Activated CD8-positive, alpha-beta memory T cell treated with anti-CD3 and anti-CD28 coated beads, Interleukin-2, amount 50 U/mL, for 1 hour (primary cell): ENCODE results near the gene C2orf66.

Source experiments
- DNase-seq: peaks from one replicate; pipeline ENCODE4 v3.0.0-alpha.2; 2020; ENCODE audit errors: extremely low read depth

The C2orf66 gene

GRCh38 chr2:196809260-196809659 lies at the start of gene C2orf66:
C2orf66 (minus strand) TSS chr2:196809355; CDS start chr2:196809336, 19 bp downstream.
- DNase-seq: no peak

- DNase-seq: no peak
These were observed 45.5 kb upstream of the C2orf66 start for GRCh38 chr2:196854629-196855028.

DNA sequence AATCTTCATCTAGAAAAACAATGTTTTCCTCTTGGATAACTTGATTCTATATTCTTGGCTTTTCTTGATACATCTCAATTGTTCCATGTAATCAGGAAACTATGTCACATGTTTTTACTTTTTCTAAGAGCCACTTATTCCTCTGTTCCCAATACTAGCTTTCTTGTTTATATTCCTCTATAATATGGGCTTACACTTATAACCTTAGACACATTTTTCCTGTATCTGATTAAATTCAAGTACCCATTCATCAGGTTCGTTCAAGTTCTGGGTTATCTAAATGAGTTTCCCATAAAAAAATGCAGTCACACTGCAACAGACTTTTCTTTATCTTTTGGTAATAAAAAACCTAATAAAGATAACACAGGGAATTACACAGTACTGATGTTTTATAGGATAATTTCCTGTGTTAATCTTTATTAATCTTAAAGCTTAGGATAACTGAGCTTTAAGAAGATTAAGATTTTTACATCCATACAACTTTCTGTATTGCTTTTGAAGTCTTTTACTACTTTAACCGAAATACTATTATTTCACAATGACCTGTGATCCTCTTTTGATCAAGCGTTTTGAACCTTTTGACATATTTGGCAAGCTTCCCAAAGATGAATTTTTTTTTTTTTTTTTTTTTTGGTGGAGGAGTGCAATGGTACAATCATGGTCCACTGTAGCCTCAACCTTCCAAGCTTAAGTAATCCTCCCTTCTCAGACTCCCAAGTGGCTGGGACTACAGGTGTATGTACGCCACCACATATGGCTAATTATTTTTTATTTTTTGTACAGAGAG lies 44.3 kb upstream of the C2orf66 start:
- no peak for DNase-seq

GRCh38 chr2:196851088-196851487 lies 41.9 kb upstream of the C2orf66 start:
- DNase-seq: no peak

- no peak for DNase-seq
These were observed 40.7 kb upstream of the C2orf66 start for GRCh38 chr2:196849895-196850294.

DNA sequence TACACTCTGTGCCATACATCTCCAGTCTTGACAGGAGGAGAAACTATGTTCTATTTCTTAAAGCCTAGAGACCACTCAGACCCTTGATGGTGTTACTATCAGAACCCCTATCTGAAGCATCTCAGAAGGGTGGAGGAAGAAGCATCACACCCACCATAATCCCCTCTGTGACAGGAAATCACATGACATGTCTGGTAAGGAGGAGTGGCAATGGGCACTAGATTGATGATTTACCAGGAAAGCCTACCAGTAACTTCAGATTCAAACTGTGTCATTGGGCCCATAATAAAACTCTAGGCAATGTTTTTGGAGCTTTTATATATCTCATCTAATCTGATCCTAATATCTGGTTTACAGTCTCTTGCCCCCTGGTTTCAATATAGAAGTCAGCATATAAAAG lies 37.1 kb upstream of the C2orf66 start:
- DNase-seq: no peak

DNA sequence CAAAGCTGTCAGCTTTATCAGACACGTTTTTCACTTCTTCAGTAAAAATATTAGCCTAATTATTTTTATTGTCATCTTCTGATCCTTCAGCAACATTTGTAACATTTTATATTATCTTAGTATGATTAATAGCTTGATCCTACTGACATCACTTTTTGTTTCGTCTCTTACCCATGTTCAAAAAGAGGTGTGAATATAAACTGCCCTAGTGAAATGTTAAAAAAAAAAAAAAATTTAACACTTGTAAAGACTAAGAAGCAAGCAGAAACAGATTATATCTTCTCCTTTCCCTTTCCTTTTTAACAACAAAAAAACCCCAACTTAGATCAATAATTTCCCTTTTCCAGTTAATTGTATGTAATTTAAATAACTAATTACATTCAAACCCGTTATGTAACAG lies 36.2 kb upstream of the C2orf66 start:
- DNase-seq: no peak

DNA sequence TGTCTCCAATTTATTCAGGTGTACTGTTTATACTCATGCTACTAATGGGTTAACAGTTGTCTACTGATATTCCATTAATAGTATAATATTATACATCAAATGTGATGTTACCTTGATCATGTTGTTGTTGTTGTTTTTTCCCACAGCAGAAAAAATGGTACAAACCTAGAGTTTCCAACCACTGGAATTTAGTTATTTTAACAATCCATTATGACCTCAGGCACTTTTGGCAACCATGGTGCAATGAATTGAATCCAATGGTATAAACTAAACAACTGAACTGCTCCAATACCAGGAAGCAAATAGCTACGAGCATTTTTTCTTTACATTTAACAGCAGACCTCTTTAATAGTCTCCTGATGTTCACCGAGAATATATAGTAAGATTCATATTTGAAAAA lies 31.0 kb upstream of the C2orf66 start:
- no peak for DNase-seq

- no peak for DNase-seq
These were observed 30.4 kb upstream of the C2orf66 start for GRCh38 chr2:196839574-196839973.

DNA sequence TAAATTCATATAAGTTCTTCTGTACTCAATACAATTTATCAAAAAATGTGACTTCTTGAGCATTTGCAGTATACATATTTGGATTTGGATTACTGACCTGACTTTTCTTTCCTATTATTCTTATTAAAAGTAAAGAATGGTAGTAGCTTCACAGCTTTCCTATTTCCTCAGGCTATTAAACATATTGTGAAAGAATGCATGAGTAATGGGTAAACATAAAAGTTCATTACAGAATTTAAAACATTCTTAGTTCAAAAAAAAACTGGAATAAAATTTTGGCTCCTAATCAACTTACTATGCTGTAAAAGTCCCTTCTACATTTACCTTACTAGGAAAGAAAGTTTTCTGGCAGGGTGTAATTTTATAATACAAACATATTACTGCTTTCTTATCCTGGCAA lies 27.3 kb upstream of the C2orf66 start:
- DNase-seq: no peak

DNA sequence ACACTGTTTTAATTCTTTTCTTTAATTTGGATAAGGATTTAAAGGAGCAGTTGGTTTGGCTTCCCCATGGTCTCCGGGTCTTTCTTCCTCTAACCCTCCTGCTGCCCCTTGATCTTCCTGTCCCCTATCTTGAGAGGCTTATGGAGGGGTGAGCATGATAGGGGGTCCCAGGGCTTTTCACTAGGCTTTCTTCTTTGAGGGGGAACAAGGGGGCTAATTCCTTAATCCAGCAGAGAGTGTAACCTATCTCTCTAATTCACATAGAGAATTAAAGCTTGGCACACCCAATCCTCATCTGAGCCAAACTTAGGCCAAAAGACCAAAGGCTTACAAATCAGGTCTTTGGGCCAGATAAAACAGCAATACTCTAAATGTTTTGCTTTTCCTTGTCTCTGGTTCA lies 21.5 kb upstream of the C2orf66 start:
- DNase-seq: no peak

GRCh38 chr2:196827356-196827755 lies 18.2 kb upstream of the C2orf66 start:
- DNase-seq: no peak

DNA sequence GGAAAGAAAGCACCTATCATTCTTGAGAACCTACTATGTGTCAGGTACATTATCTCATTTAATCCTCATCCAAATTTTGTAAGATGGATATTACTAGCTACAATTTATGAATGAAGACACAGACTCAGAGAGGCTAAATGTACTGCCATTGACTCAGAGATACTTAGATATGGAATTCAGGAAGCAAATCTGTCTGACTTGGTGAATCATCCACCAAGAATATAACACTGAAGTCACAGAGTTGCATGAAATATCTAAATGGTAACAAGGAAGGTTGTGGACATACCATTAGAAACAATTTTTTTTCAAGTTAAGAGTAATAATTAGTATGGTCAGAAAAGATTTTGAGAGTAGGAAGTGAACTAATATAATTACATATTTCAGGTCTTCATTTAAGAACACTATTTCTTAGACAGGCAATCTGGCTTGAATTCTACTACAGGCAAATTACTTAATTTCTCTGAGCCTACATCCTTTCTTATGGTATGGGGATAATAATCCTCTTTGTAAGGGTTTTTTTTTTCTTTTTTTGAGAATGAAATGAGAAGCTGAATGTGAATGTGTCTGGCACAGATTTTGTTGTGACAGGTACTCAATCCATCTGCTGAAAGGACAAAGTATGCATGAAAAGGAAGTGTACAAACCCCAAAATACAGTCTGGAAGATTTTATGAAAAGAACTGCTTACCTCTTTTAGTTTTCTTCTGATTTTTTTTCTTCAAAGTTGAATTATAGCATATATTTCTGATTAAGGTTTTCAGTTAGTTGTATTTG lies 14.8 kb upstream of the C2orf66 start:
- no peak for DNase-seq

DNA sequence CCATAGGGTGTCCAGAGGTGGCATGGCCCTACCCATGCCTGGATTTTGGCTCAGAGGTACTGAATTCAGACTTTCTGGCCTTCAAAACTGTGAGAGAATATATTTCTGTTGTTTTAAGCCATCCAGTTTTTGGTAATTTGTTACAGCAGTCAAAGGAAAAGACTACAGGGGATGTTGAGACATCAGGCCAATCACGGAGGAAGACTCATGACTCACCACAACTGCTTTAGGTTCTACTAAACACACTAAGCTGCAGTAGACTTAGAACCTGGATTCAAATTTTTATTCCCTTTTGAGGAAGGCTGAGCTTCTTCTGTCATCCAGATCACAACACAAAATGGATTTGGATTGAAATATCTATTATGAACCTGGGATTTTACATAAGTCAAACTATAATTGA lies 12.0 kb upstream of the C2orf66 start:
- DNase-seq: no peak

GRCh38 chr2:196808083-196808665 lies 981 bp downstream of the C2orf66 start:
- no peak for DNase-seq

DNA sequence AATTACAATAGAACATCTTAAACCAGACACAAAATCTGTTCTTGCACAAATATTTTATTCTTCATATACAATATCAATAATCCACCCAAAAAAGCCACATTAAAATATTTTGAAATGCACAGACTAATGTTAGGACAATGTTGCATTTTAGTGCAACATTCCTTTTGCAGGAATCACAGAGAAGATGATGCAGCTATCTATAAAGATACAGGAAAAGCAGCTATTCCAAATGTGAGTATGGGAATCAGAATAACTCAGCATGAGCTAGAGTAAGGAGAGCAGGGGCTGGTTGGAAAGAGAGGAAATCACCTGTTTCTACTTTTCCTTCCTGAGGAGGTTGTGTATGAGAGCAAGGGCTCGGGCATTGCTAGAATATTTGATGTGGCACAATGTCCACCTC lies 4.8 kb downstream of the C2orf66 start:
- DNase-seq: no peak

DNA sequence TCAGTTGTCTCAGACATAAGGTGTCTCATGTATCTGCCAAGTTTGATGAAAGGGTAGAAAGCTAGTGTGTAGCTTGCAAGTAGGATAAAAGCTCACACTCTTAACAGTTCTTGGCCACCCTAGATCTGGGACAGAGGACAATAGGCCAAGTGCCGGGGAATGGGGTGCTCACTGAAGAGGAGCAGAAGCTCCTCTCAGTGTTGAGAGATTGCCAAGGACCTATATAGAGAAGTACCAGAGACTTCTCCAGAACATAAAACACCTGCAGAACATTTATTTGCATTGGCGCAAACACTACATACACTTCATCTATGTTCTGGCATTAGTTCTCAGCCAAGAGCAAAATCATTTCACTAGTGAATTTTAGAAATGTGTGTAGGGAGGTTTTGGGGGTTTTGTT lies 6.8 kb downstream of the C2orf66 start:
- no peak for DNase-seq

DNA sequence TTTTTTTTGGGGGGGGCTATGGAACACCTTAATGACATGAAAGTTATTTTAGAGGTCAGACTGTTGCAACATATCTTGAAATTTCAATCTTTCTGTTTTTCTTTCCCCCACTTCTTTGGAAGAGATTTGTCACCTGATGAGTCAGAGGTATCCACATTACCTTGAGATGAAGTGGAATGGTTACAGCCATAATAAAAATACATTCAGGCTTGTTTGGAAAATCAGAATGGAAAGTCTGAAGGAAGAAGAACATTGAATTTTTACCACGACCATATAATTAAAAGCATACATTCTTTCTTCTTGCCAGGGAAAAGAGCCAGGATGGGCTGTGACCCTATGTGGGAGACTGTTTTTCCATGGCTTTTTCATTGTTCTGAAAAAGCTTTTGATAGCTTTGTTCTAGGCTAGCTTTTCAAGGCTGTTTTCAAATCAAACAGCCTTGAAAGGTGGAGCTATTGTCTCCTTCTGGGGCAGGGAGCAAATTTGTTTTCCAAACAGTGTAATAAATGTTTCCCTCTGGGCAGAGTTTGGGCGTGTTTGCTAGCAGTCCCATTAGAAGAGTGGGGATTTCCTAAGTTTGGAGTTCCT lies 7.4 kb downstream of the C2orf66 start:
- DNase-seq: no peak

DNA sequence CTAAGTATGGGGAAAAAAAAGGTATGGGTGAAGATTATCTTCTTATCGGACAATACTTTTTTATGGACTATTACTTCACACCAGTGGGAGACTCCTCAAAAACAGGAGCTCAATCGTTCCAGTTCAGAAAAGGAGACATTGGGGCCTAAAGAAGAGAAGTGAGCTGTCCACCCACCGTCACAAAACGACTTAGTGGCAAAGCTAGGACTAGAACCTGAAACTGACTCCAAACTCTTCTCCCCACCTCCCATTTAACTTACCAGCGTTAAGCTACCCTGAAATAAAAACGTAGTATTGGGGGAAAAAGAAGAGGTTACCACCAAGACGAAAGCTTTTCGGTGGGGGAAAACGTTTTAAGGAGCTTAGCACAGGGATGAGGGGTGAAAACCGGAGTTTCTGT lies 10.2 kb downstream of the C2orf66 start:
- DNase-seq: no peak

- DNase-seq: no peak
These were observed 16.3 kb downstream of the C2orf66 start for GRCh38 chr2:196792865-196793264.

GRCh38 chr2:196783431-196784094 lies 25.6 kb downstream of the C2orf66 start:
- DNase-seq: no peak

- DNase-seq: no peak
These were observed 42.1 kb downstream of the C2orf66 start for GRCh38 chr2:196767101-196767500.
